Measurements from ENCODE around the gene MKNK2.
A peak's percentile ranks its signal among the peaks of the same experiment; 100 is the strongest.

The MKNK2 gene

GRCh38 chr19:2056837-2057192 lies 5.8 kb upstream of the MKNK2 start:
- TF ChIP-seq CTCF (IDR thresholded peaks at IDR 0.05; ENCODE audit: low read depth, low read length, missing control alignments): no peak
- DNase-seq (ENCODE audit: extremely low read depth, low read depth): no peak

GRCh38 chr19:2055931-2056836 lies 5.1 kb upstream of the MKNK2 start:
- peak; percentile 69 for DNase-seq (ENCODE audit: extremely low read depth, low read depth)
- no peak for TF ChIP-seq CTCF (IDR thresholded peaks at IDR 0.05; ENCODE audit: low read depth, low read length, missing control alignments)
- H3K4me3 ChIP-seq (replicated peaks; ENCODE audit: low read depth, low read length): 0 out of 2 replicates have a peak overlapping the region, but pooled peaks have one; percentile 16

More at GRCh38 chr19:2056837-2057192, 5.8 kb upstream of the MKNK2 start:
- no peak overlapping the region for H3K4me3 ChIP-seq (replicated peaks; ENCODE audit: low read depth, low read length)

- no peak overlapping the region for H3K4me3 ChIP-seq (replicated peaks; ENCODE audit: low read depth, low read length)
- no peak for DNase-seq (ENCODE audit: extremely low read depth, low read depth)
- no peak for TF ChIP-seq CTCF (IDR thresholded peaks at IDR 0.05; ENCODE audit: low read depth, low read length, missing control alignments)
Measured at GRCh38 chr19:2054763-2055162, 3.7 kb upstream of the MKNK2 start.

- H3K4me3 ChIP-seq (replicated peaks; ENCODE audit: low read depth, low read length): no peak overlapping the region
- no peak for DNase-seq (ENCODE audit: extremely low read depth, low read depth)
- no peak for TF ChIP-seq CTCF (IDR thresholded peaks at IDR 0.05; ENCODE audit: low read depth, low read length, missing control alignments)
Measured at GRCh38 chr19:2053601-2054389, 2.8 kb upstream of the MKNK2 start.

- H3K4me3 ChIP-seq (replicated peaks; ENCODE audit: low read depth, low read length): peak overlapping the region; percentile 69; the same call in 1 of the 2 replicates
- TF ChIP-seq CTCF (IDR thresholded peaks at IDR 0.05; ENCODE audit: low read depth, low read length, missing control alignments): no peak
- DNase-seq (ENCODE audit: extremely low read depth, low read depth): no peak
Measured at GRCh38 chr19:2051773-2052704, 995 bp upstream of the MKNK2 start.

- no peak for TF ChIP-seq CTCF (IDR thresholded peaks at IDR 0.05; ENCODE audit: low read depth, low read length, missing control alignments)
- peak overlapping the region; percentile 69 for H3K4me3 ChIP-seq (replicated peaks; ENCODE audit: low read depth, low read length)
- no peak for DNase-seq (ENCODE audit: extremely low read depth, low read depth)
Measured at GRCh38 chr19:2050349-2050990, 574 bp downstream of the MKNK2 start.

Measured in HFF-Myc (cell line).